ENCODE results near the gene MYO9B. TPM values are rescaled to one million over a fixed set of nuclear protein-coding genes. Genes with fewer than 3 reads are reported as not detected.

The MYO9B gene
- total RNA-seq, 1 experiment from 2014 or later = 74.6 TPM

GRCh38 chr19:17076543-17076991, 990 bp downstream of the MYO9B start:
- CTCF ChIA-PET = no interaction called here
- Histone ChIP-seq H3K9me2 (ENCODE audit: insufficient read depth) (no peaks in the 10 kb centered on the region), H3K4me3 (replicated peaks in 1 of 2; ENCODE audit: low read depth in 1 of 2, low read length in 2 of 2) (peak overlapping the region; percentile 71 to 91), H3K4me1 (ENCODE audit: control insufficient read depth in 1 of 2, insufficient read depth in 2 of 2, low read length in 2 of 2) (peaks cover 18 to 48% of the 10 kb centered on the region in 2 experiments), H4K20me1 (ENCODE audit: insufficient read depth) (no peaks in the 10 kb centered on the region), H3K36me3 (ENCODE audit: control insufficient read depth in 1 of 2, insufficient read depth in 2 of 2, low read length in 2 of 2) (peaks cover 0 to 3% of the 10 kb centered on the region in 2 experiments; a peak in 1 of 4 replicates), H3K27ac (ENCODE audit: low read depth, low read length) (no peak overlapping the region), H3K27me3 (ENCODE audit: insufficient read depth, low read length) (no peaks in the 10 kb centered on the region), H3K9me3 (ENCODE audit: control insufficient read depth in 1 of 2, insufficient read depth in 1 of 2, low read depth in 1 of 2, low read length in 2 of 2) (no peaks in the 10 kb centered on the region), H2AFZ (ENCODE audit: low read depth, low read length, poor library complexity, severe bottlenecking) (no peak overlapping the region), H3K79me2 (ENCODE audit: insufficient read depth, low read length) (peaks cover 90% of the 10 kb centered on the region), H3K4me2 (ENCODE audit: low read length) (peak overlapping the region; percentile 87), H3K9ac (ENCODE audit: low read length) (peak overlapping the region; percentile 91)
- POLR2A ChIA-PET = interaction anchor here (0.5 to 0.6 kb wide), 2 partner anchors 11 to 145 kb away, joined by 3 read pairs; no protein-coding TSS in a partner anchor
- TF ChIP-seq, protein P1, sequence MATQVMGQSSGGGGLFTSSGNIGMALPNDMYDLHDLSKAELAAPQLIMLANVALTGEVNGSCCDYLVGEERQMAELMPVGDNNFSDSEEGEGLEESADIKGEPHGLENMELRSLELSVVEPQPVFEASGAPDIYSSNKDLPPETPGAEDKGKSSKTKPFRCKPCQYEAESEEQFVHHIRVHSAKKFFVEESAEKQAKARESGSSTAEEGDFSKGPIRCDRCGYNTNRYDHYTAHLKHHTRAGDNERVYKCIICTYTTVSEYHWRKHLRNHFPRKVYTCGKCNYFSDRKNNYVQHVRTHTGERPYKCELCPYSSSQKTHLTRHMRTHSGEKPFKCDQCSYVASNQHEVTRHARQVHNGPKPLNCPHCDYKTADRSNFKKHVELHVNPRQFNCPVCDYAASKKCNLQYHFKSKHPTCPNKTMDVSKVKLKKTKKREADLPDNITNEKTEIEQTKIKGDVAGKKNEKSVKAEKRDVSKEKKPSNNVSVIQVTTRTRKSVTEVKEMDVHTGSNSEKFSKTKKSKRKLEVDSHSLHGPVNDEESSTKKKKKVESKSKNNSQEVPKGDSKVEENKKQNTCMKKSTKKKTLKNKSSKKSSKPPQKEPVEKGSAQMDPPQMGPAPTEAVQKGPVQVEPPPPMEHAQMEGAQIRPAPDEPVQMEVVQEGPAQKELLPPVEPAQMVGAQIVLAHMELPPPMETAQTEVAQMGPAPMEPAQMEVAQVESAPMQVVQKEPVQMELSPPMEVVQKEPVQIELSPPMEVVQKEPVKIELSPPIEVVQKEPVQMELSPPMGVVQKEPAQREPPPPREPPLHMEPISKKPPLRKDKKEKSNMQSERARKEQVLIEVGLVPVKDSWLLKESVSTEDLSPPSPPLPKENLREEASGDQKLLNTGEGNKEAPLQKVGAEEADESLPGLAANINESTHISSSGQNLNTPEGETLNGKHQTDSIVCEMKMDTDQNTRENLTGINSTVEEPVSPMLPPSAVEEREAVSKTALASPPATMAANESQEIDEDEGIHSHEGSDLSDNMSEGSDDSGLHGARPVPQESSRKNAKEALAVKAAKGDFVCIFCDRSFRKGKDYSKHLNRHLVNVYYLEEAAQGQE (IDR thresholded peaks at IDR 0.05; ENCODE audit: low read depth) = no peak
- TF ChIP-seq, protein P2, sequence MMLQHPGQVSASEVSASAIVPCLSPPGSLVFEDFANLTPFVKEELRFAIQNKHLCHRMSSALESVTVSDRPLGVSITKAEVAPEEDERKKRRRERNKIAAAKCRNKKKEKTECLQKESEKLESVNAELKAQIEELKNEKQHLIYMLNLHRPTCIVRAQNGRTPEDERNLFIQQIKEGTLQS (IDR thresholded peaks at IDR 0.05) = no peak
- TF ChIP-seq CBX3 (IDR thresholded peaks at IDR 0.05; ENCODE audit: low read depth) = no peak
- no peak for TF ChIP-seq MAX (IDR thresholded peaks at IDR 0.05)
- TF ChIP-seq SP1 (IDR thresholded peaks at IDR 0.05; ENCODE audit: low read depth) = no peak
- TF ChIP-seq RAD21 (IDR thresholded peaks at IDR 0.05; ENCODE audit: low read depth) = no peak
- TF ChIP-seq POLR2A (IDR thresholded peaks at IDR 0.05; ENCODE audit: borderline replicate concordance, extremely low read depth, insufficient read depth, insufficient read length) = no peak
- no peak for TF ChIP-seq ZBTB33 (IDR thresholded peaks at IDR 0.05; ENCODE audit: extremely low read depth, insufficient replicate concordance, low read length)
- no peak for TF ChIP-seq EZH2phosphoT487 (IDR thresholded peaks at IDR 0.05; ENCODE audit: borderline replicate concordance)
- no peak for TF ChIP-seq ZNF274 (IDR thresholded peaks at IDR 0.05; ENCODE audit: low read depth, low read length)
- no peak for TF ChIP-seq CEBPB (IDR thresholded peaks at IDR 0.05; ENCODE audit: low read depth)
- TF ChIP-seq ZFX (IDR thresholded peaks at IDR 0.05) = no peak
- TF ChIP-seq ELF1 (IDR thresholded peaks at IDR 0.05; ENCODE audit: borderline replicate concordance, low read depth) = no peak
- TF ChIP-seq POLR2AphosphoS5 (IDR thresholded peaks at IDR 0.05; ENCODE audit: low read depth, low read length) = no peak
- TF ChIP-seq SRF (IDR thresholded peaks at IDR 0.05; ENCODE audit: low read depth) = no peak
- TF ChIP-seq, protein P3, sequence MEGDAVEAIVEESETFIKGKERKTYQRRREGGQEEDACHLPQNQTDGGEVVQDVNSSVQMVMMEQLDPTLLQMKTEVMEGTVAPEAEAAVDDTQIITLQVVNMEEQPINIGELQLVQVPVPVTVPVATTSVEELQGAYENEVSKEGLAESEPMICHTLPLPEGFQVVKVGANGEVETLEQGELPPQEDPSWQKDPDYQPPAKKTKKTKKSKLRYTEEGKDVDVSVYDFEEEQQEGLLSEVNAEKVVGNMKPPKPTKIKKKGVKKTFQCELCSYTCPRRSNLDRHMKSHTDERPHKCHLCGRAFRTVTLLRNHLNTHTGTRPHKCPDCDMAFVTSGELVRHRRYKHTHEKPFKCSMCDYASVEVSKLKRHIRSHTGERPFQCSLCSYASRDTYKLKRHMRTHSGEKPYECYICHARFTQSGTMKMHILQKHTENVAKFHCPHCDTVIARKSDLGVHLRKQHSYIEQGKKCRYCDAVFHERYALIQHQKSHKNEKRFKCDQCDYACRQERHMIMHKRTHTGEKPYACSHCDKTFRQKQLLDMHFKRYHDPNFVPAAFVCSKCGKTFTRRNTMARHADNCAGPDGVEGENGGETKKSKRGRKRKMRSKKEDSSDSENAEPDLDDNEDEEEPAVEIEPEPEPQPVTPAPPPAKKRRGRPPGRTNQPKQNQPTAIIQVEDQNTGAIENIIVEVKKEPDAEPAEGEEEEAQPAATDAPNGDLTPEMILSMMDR (IDR thresholded peaks at IDR 0.05 in 2 of 3, conservative IDR thresholded peaks at IDR 0.05 in 1 of 3; ENCODE audit: borderline replicate concordance in 1 of 3, insufficient read depth in 1 of 3, low read depth in 2 of 3, low read length in 2 of 3) = no peak
- TF ChIP-seq EGR1 (IDR thresholded peaks at IDR 0.05; ENCODE audit: low read depth) = no peak
- TF ChIP-seq EZH2 (IDR thresholded peaks at IDR 0.05) = no peak
- TF ChIP-seq SIN3A (IDR thresholded peaks at IDR 0.05; ENCODE audit: low read depth) = no peak
- DNase-seq (ENCODE audit: low read depth, low spot score) = no peak
- ATAC-seq = no peak
- TSS peak; percentile 31 for BruUV-seq (replicated peaks)
- RAD21 ChIA-PET (ENCODE audit: low non-redundant PET in 1 of 2, low total read pairs in 2 of 2, uncharacterized antibody in 2 of 2, unreplicated experiment in 2 of 2) = interaction anchor here in 1 of 2 experiments (0.7 kb wide), 1 partner anchor 116 kb away, joined by 4 read pairs; no protein-coding TSS in a partner anchor
- intact Hi-C loops (cut with micrococcal nuclease) = loop anchor here (5.0 kb wide), 1 partner anchor 151 kb away; the partner anchor contains the start of gene OCEL1

Measured in HCT116 (cell line).